ENCODE results near the gene PLCG1. TPM values are rescaled to one million over a fixed set of nuclear protein-coding genes. Genes with fewer than 3 reads are reported as not detected.
A peak's percentile ranks its signal among the peaks of the same experiment; 100 is the strongest.

The PLCG1 gene
- total and polyA plus RNA-seq, 4 donors: 2.0 to 30.4 (median 16.1) TPM

GRCh38 chr20:41175727-41176330, 38.5 kb downstream of the PLCG1 start (continued):
- TF ChIP-seq ZBTB33 (IDR thresholded peaks at IDR 0.05) (no peak), NR2F2 (IDR thresholded peaks at IDR 0.05) (no peak), SP1 (IDR thresholded peaks at IDR 0.05) (no peak), HNF4G (IDR thresholded peaks at IDR 0.05) (no peak), JUND (IDR thresholded peaks at IDR 0.05) (no peak)

GRCh38 chr20:41176711-41177552, 39.6 kb downstream of the PLCG1 start:
- TF ChIP-seq YY1 (IDR thresholded peaks at IDR 0.05): no peak
- no peak for TF ChIP-seq GABPA (IDR thresholded peaks at IDR 0.05 in 1 of 2, conservative IDR thresholded peaks at IDR 0.05 in 1 of 2)
- TF ChIP-seq RAD21 (IDR thresholded peaks at IDR 0.05): no peak
- TF ChIP-seq RXRA (IDR thresholded peaks at IDR 0.05): no peak
- TF ChIP-seq REST (IDR thresholded peaks at IDR 0.05): no peak
- TF ChIP-seq ZBTB33 (IDR thresholded peaks at IDR 0.05): no peak
- no peak for TF ChIP-seq JUND (IDR thresholded peaks at IDR 0.05)
- TF ChIP-seq HNF4A (conservative IDR thresholded peaks at IDR 0.05): no peak
- TF ChIP-seq HNF4G (IDR thresholded peaks at IDR 0.05): no peak
- TF ChIP-seq NR2F2 (IDR thresholded peaks at IDR 0.05): no peak
- TF ChIP-seq CTCF (IDR thresholded peaks at IDR 0.05; ENCODE audit: low read depth, low read length, missing input control): no peak
- no peak for TF ChIP-seq SP1 (IDR thresholded peaks at IDR 0.05)
- no peak for TF ChIP-seq FOXA1 (IDR thresholded peaks at IDR 0.05)
- TF ChIP-seq FOXA2 (IDR thresholded peaks at IDR 0.05): no peak
- TF ChIP-seq MAX (IDR thresholded peaks at IDR 0.05): no peak
- TF ChIP-seq TAF1 (conservative IDR thresholded peaks at IDR 0.05): no peak
- no peak for TF ChIP-seq EGR1 (IDR thresholded peaks at IDR 0.05; ENCODE audit: low read depth in 2 of 2)
- TF ChIP-seq ATF3 (IDR thresholded peaks at IDR 0.05): no peak
- H3K36me3 ChIP-seq (ENCODE audit: control insufficient read depth in 4 of 4, insufficient read depth in 3 of 4, low read depth in 1 of 4, low read length in 3 of 4): peaks cover 0 to 33% (median 6%) of the 10 kb centered on the region in 4 donors
- no peak overlapping the region for H3K27ac ChIP-seq (ENCODE audit: low read depth in 1 of 2, low read length in 2 of 2)
- peaks cover 0 to 5% (median 0%) of the 10 kb centered on the region in 4 donors for H3K4me1 ChIP-seq (ENCODE audit: control insufficient read depth in 4 of 4, insufficient read depth in 4 of 4, low read length in 3 of 4)
- 85% methylated on average over 8 of the region's 8 CpGs for WGBS
- DNase-seq (ENCODE audit: low spot score): peak; percentile 22
- no peak overlapping the region for H3K4me3 ChIP-seq (ENCODE audit: low read depth in 1 of 3, low read length in 3 of 3)
- no peaks in the 10 kb centered on the region for H3K9me3 ChIP-seq (ENCODE audit: control insufficient read depth in 4 of 4, low read length in 3 of 4)
- no peak overlapping the region for H3K9ac ChIP-seq (ENCODE audit: low read depth in 1 of 2, low read length in 2 of 2)
- H3K27me3 ChIP-seq (ENCODE audit: control insufficient read depth in 4 of 4, insufficient read depth in 4 of 4, low read length in 3 of 4): no peaks in the 10 kb centered on the region

Data from liver (tissue), 9 donors.